NCI-H1092 treated with DMSO at 0.1 percent for 48 hours (cell line): ENCODE results near the gene NCOA1.
"Not testable (repeated sequence)": the region's sequence is repeated elsewhere in the genome, so short reads cannot be mapped to it uniquely, and the experiment has no call there.

Experiments used
- DNase-seq: peaks from one replicate; lab custom pipeline; 2025; lab: John Stamatoyannopoulos, UW

The NCOA1 gene

DNA sequence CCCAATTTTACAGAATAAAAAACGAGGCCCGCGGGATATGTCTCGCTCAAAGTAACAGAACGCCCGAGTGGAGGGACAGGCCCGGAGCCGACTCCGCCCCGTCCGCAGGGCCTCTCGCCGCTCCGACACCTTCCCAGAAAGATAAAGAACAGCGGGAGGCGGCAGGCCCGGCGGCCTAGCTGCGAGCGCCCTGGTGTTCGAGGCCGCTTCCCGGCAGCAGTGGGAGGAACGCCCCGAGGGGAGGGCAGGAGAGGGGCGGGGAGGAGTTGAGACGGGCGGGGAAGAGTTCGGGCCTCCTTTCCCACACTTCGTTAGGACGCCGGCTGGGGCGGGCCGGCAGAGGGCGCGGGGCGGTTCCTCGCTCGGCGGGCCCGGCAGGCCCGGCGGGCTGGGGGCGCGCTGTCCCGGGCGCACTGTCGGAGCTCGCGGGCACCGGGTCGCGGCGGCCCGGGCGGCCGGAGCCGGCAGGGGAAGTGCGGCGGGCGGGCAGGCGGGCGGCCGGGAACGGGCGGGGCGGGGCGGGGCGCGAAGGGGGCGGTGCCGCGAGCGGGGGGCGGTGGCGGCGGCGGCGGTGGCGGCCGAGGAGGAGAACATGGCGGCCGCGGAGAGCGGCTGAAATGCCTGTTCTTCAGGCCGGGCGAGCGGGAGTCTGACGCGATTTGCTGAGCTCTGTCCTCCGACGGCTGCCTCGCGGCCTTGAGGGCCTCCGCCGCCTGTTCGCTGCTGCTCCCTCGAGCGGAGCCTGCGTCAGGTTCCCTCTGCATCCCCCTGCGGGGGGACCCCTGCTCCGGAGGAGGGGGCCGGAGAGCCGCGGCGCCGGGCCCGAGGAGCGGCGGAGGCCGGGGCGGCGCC, at the start of gene NCOA1:
Gene NCOA1 (plus strand): TSS at position 565 of the 852 bp plus-strand sequence. CDS start 167,424 bp downstream, outside the sequence.
- peak; percentile 68 for DNase-seq

GRCh38 chr2:24448797-24449196, 42.3 kb upstream of the NCOA1 start:
- no peak for DNase-seq

GRCh38 chr2:24449344-24449743, 41.7 kb upstream of the NCOA1 start:
- DNase-seq: no peak

DNA sequence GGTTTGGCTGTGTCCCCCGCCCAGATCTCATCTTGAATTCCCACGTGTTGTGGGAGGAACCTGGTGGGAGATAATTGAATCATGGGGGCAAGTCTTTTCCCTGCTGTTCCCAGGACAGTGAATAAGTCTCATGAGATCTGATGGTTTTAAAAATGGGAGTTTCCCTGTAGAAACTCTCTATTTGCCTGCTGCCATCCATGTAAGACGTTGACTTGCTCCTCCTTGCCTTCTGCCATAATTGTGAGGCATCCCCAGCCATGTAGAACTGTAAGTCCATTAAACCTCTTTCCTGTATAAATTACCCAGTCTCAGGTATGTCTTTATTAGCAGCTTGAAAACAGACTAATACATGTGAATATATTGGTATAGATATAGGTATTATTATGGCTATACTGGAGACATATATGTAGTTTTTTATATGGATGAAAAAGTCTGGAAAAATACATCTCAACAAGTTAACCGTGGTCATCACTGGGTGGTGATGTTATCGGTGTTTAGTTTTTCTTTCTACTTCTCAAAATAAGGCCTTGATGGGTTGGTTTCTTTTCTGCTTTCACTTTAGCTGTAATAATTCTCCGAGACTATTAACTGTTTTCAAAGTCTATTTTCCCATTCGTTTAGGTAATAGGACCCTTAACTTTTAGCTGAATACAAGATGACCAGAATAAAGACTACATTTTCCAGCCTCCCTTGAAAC, 39.1 kb upstream of the NCOA1 start:
- DNase-seq: no peak

DNA sequence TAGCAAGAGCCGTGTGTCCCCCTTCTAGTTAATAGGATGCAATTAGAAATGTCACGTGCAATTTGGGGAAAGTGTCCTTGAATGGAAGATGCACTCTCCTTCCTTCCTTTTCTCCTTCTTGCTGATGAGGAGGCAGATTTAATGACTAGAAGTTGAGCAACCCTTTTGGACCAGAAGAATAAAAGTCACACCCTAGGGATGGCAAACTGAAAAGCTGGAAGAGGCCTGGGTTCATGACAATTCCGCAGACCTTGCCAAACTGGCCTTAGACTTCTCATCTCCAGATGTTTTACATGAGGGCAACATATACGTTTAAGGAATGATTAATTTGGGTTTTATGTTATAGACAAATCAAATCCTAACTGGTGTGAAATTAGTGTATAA, 38.6 kb upstream of the NCOA1 start:
- no peak for DNase-seq

GRCh38 chr2:24453379-24454073, 37.5 kb upstream of the NCOA1 start:
- DNase-seq: no peak

DNA sequence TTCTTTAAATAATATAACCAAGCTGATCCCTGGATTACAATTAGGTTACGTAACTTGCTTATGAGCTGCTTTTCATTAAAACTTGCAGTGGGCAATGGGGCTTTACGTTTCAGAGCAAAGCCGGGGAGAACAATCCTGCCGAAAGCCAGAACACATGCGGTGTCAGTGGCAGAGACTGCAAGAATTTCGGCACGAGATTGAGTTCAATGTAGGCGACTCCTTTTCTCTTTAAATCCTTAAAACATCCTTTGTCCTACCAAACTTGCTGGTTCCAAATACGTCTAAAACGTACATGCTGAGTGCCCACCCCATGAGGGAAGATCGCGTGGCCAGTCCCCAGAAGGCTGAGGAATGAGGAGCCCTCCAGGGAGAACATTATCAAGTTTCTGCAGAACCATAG, 36.8 kb upstream of the NCOA1 start:
- DNase-seq: no peak

- no peak for DNase-seq
Measured at GRCh38 chr2:24456599-24457556, 34.2 kb upstream of the NCOA1 start.

DNA sequence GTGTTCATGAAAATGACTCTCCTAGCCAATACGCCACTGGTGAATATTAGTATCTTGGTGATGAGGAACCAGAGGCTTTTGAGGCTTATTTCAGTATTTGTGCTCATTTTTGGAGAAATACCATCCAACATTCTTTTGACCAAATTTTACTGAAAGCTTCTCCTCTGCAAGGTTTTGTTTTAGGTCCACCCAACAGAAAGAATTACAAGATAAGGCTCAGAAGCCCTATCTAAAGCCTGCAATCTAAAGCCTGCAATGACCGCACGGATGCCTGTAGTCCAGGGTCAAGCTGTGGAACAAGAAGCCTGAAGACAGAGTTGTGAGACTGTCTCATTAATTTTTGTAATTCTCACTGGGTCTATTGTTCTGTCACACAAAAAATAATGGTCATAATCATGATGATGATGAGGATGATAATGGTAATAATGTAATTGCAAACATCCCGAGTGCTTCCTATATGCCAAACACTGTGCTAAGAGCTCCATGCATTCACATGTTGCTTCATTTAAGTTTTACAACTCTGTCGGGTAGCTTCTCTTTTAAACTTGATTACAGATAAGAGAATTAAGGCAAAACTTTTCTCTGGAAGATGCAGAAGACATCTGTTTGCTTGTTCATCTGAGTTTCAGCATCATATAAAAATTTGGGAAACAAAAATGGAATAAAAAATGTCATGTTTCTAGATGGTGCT, 33.2 kb upstream of the NCOA1 start:
- DNase-seq: no peak

DNA sequence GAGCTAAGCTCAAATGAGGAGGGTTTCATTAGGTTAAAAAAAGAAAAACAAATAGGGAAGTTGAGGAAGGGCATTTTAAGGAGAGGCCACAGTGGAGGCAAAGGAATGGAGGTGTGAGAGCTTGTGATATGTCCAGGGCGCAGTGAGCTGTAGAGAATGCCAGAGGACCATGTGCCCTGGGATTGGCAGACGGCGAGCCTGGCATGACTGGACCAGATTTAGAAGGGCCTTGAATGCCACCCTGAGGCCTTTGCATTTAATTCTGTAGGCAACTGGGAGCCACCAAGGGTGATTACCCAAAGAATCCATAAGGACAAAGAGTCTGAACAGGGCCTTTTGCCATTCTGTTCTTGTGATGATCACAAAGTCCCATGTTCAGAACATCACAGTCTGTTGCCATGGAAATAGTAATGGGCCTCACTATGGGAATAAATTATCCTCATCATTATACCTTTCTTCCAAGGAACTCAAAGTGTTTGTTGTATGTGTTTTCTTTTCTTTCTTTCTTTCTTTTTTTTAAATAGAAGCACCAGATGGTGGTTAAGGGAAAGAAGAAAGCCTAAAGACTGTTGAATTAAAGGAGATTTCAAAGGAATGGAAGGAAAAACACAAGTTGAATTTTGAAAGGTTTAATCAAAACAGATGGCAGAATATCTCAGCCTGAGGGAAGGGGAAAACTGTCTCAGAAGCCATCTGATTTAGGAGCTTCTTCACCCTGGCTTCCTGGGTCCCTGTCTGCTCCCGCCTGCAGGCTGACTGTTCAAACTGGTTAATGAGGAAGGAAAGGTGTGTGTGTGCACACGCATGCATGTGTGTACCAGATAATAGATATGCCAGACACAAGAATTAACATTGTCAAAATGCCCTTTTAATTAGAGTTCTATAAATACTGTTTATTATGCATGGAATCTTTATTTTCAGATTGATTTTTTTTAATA, 31.6 kb upstream of the NCOA1 start:
- DNase-seq: no peak

GRCh38 chr2:24461685-24462084, 29.4 kb upstream of the NCOA1 start:
- DNase-seq: no peak

- no peak for DNase-seq
Measured at GRCh38 chr2:24463271-24463670, 27.8 kb upstream of the NCOA1 start.

GRCh38 chr2:24466871-24467870, 23.9 kb upstream of the NCOA1 start:
- DNase-seq: no peak

GRCh38 chr2:24468453-24468852, 22.6 kb upstream of the NCOA1 start:
- not testable (repeated sequence) for DNase-seq

- no peak for DNase-seq
Measured at GRCh38 chr2:24469148-24469650, 21.9 kb upstream of the NCOA1 start.

- no peak for DNase-seq
Measured at GRCh38 chr2:24471662-24472061, 19.4 kb upstream of the NCOA1 start.

GRCh38 chr2:24472416-24472815, 18.6 kb upstream of the NCOA1 start:
- DNase-seq: no peak

GRCh38 chr2:24473626-24474025, 17.4 kb upstream of the NCOA1 start:
- DNase-seq: no peak
